Measurements from ENCODE around the gene CACNA1A. TPM values are rescaled to one million over a fixed set of nuclear protein-coding genes. Genes with fewer than 3 reads are reported as not detected.

CACNA1A gene
- total RNA-seq, 2 experiments from 2014 or later, result 0.19 to 0.78 TPM

DNA sequence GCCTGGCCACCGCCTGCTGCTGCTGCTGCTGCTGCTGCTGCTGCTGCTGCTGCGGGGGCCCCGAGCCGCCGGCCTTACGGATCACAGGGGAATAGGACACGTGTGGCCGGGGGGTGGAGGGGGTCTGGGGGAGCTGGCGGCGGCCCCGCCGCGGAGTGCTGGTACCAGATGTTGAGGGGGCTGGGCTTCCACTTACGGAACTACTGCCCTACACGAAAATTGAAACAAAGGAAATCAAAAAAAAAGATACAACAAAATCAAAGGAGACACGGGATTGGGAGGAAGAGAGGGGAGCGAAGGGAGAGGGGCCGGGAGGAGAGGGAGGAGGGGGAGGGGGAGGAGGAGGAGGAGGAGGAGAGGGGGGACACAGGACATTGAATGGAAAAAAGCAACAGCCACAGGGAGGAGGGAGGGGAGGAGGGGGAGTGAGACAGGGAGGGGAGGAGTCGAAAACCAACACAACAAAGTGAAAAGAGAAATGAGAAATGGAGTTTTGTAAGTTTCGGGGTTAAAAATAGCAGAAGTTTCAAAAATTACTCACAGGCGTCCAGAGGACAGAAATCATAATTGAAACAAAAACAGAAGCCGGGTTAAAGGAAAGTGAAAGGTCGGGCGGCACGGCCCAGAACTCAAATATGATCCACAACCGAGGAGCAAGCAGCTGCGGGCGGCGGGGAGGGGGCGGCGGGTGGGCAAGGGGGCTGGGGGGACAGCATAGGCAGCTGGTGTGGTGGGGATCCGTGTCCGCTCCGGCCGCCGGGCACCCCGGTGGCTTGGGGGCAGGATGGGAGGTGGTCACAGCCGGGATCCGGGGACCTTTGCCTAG, 298.2 kb downstream of the CACNA1A start:
- Histone ChIP-seq H3K9me2 (ENCODE audit: insufficient read depth, low read length) (no peaks in the 10 kb centered on the region), H3K4me3 (ENCODE audit: low read depth, low read length, poor library complexity, severe bottlenecking) (peak overlapping the region; percentile 65), H3K79me2 (ENCODE audit: insufficient read depth, low read depth, low read length) (no peaks in the 10 kb centered on the region), H3K4me2 (ENCODE audit: low read length) (peak overlapping the region; percentile 83), H3K27ac (ENCODE audit: low read depth, low read length, poor library complexity, severe bottlenecking) (peak overlapping the region; percentile 95), H4K20me1 (ENCODE audit: insufficient read depth, low read length) (no peaks in the 10 kb centered on the region), H2AFZ (ENCODE audit: low read length) (peak overlapping the region; percentile 65), H3K9me3 (ENCODE audit: low read length) (no peaks in the 10 kb centered on the region), H3K4me1 (ENCODE audit: insufficient read depth, low read length, poor library complexity, severe bottlenecking) (peaks cover 54% of the 10 kb centered on the region), H3K36me3 (ENCODE audit: insufficient read depth, low read length) (no peaks in the 10 kb centered on the region)
- intact Hi-C loops (cut with micrococcal nuclease; ENCODE audit: unreplicated experiment), result loop anchor here (2.0 kb wide), 1 partner anchor 51 kb away; no protein-coding TSS in a partner anchor
- ChIA-PET POLR2A (interaction anchor here (0.8 kb wide), 1 partner anchor 80 kb away, joined by 3 read pairs; no protein-coding TSS in a partner anchor), CTCF (ENCODE audit: unreplicated experiment) (no interaction called here)
- BruUV-seq (replicated peaks), result no TSS peak
- DNase-seq (ENCODE audit: low spot score), result peak; percentile 90
- no peak for TF ChIP-seq EZH2phosphoT487 (IDR thresholded peaks at IDR 0.05; ENCODE audit: borderline replicate concordance, low read depth, low read length)
- TF ChIP-seq, protein P1, sequence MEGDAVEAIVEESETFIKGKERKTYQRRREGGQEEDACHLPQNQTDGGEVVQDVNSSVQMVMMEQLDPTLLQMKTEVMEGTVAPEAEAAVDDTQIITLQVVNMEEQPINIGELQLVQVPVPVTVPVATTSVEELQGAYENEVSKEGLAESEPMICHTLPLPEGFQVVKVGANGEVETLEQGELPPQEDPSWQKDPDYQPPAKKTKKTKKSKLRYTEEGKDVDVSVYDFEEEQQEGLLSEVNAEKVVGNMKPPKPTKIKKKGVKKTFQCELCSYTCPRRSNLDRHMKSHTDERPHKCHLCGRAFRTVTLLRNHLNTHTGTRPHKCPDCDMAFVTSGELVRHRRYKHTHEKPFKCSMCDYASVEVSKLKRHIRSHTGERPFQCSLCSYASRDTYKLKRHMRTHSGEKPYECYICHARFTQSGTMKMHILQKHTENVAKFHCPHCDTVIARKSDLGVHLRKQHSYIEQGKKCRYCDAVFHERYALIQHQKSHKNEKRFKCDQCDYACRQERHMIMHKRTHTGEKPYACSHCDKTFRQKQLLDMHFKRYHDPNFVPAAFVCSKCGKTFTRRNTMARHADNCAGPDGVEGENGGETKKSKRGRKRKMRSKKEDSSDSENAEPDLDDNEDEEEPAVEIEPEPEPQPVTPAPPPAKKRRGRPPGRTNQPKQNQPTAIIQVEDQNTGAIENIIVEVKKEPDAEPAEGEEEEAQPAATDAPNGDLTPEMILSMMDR (conservative IDR thresholded peaks at IDR 0.05; ENCODE audit: low read length), result no peak

DNA sequence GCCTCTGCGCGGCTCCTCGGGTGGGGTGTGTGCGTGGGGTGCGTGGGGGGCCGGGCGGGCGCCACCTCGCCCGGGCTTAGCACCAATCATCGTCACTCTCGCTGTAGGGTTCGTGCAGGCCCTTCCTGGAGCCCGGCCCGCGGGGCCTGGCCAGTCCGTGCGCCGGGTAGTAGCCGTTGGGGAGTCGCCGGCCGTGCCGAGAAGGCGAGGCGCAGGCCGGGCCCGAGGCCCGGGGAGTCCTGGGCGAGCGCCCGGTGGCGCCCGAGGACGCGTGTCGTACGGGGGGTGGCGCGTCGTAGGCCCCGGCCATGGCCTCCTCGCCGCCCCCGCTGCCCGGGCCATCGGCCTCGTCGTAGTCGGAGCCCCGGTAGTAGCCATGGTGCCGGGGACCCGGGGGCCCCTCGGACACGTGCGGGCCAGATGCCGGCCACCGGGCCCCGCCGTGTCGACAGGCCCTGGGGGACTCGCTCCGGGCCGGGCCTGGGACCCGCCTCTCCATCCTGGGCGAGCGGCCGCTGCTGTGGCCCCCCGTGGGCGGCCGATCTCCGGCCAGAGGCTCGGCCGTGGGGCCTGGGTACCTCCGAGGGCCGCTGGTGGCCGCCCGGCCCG, 298.9 kb downstream of the CACNA1A start:
- H3K9me2 ChIP-seq (ENCODE audit: insufficient read depth, low read length), result no peaks in the 10 kb centered on the region
- H2AFZ ChIP-seq (ENCODE audit: low read length), result peak overlapping the region; percentile 65
- CTCF ChIA-PET (ENCODE audit: unreplicated experiment), result no interaction called here
- H3K36me3 ChIP-seq (ENCODE audit: insufficient read depth, low read length), result no peaks in the 10 kb centered on the region
- DNase-seq (ENCODE audit: low spot score), result no peak
- BruUV-seq (replicated peaks), result no TSS peak
- no peaks in the 10 kb centered on the region for H3K9me3 ChIP-seq (ENCODE audit: low read length)
- H4K20me1 ChIP-seq (ENCODE audit: insufficient read depth, low read length), result no peaks in the 10 kb centered on the region
- peak overlapping the region; percentile 95 for H3K27ac ChIP-seq (ENCODE audit: low read depth, low read length, poor library complexity, severe bottlenecking)
- no peaks in the 10 kb centered on the region for H3K79me2 ChIP-seq (ENCODE audit: insufficient read depth, low read depth, low read length)
- peaks cover 54% of the 10 kb centered on the region for H3K4me1 ChIP-seq (ENCODE audit: insufficient read depth, low read length, poor library complexity, severe bottlenecking)
- peak overlapping the region; percentile 65 for H3K4me3 ChIP-seq (ENCODE audit: low read depth, low read length, poor library complexity, severe bottlenecking)
- intact Hi-C loops (cut with micrococcal nuclease; ENCODE audit: unreplicated experiment), result no loop called here
- POLR2A ChIA-PET, result interaction anchor here (0.8 kb wide), 1 partner anchor 80 kb away, joined by 3 read pairs; no protein-coding TSS in a partner anchor
- peak overlapping the region; percentile 83 for H3K4me2 ChIP-seq (ENCODE audit: low read length)
- TF ChIP-seq, protein P1 (conservative IDR thresholded peaks at IDR 0.05; ENCODE audit: low read length), result no peak
- no peak for TF ChIP-seq EZH2phosphoT487 (IDR thresholded peaks at IDR 0.05; ENCODE audit: borderline replicate concordance, low read depth, low read length)
